ENCODE measurements around the gene TUBA4A.
"Not testable (repeated sequence)": the region's sequence is repeated elsewhere in the genome, so short reads cannot be mapped to it uniquely, and the experiment has no call there.

TUBA4A gene

GRCh38 chr2:219253753-219254589 lies at the start of gene TUBA4A:
TUBA4A (minus strand) TSS chr2:219253918; CDS start chr2:219253858, 60 bp downstream.
- peak; percentile 84 for DNase-seq (ENCODE audit: low read depth)

GRCh38 chr2:219302412-219302968 lies 48.8 kb upstream of the TUBA4A start:
- DNase-seq (ENCODE audit: low read depth) = no peak

DNA sequence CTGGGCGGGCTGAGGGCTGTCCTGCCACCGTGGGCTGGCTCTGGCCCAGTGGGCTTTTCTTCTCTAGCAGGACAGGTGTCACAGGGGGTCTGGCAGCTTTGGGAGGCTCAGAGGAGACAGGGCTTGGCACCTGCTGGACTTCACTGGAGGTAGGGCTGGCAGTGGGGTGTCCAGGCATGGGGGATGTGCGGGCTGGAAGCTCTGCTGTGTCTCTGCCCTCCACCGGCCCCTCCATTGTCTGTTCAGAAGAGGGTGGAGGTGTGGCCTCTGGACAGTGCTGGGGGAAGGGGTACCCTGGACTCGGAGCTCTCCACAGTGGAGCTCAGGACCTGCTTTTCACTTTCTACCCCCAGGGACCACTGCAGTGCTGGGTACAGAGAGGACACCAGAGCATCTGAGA lies 46.3 kb upstream of the TUBA4A start:
- DNase-seq (ENCODE audit: low read depth) = no peak

- no peak for DNase-seq (ENCODE audit: low read depth)
Measured at GRCh38 chr2:219299372-219299760, 45.6 kb upstream of the TUBA4A start.

- DNase-seq (ENCODE audit: low read depth) = peak; percentile 83
Measured at GRCh38 chr2:219298759-219299371, 45.1 kb upstream of the TUBA4A start.

- DNase-seq (ENCODE audit: low read depth) = no peak
Measured at GRCh38 chr2:219297766-219298456, 44.2 kb upstream of the TUBA4A start.

GRCh38 chr2:219296631-219297391 lies 43.1 kb upstream of the TUBA4A start:
- DNase-seq (ENCODE audit: low read depth) = no peak

DNA sequence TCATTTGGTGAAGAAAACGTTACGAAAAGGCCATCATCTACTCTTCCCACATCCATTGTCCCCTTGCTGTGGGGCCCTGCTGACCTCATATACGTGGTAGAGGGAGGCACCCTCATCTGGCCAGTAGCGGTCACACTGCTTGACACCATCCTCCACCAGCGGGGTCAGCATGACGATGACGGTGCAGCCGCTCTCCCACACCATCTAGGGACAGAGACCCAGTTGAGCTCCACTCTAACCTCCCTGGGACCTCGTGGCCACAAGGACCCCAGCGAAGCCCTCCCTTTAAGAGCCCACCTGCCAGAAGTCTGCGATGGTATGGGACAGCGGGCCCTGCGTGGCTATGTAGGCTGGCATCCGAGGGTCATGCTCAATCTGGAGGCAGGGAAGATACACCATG lies 42.4 kb upstream of the TUBA4A start:
- DNase-seq (ENCODE audit: low read depth) = no peak

- peak; percentile 80 for DNase-seq (ENCODE audit: low read depth)
Measured at GRCh38 chr2:219294356-219295351, 40.9 kb upstream of the TUBA4A start.

DNA sequence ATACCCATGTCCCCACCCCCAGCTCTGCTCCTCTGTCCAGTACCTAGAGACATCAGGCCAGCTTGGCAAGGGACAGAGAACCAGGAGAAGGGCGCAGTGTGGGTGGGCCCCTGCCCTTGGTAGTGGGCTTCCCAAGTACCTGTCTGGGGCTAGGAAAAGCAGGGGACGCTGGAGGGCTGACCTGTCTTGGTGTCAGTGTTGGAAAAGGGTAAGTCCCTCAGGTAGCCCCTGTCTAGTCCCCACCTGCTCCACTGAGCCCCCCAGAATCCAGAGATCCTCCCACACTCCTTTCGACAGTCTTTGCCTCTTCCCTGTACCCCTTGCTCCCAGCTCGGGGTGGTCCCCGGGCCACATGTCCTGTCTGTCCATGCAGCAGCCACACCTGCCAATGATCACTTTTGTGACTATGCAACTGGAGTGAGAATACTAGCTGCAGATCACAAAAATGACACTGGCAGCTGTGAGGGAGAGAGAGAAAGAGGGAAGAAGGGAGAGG lies 40.1 kb upstream of the TUBA4A start:
- DNase-seq (ENCODE audit: low read depth) = no peak

GRCh38 chr2:219292616-219293015 lies 38.9 kb upstream of the TUBA4A start:
- DNase-seq (ENCODE audit: low read depth) = no peak

- DNase-seq (ENCODE audit: low read depth) = no peak
Measured at GRCh38 chr2:219291910-219292490, 38.3 kb upstream of the TUBA4A start.

GRCh38 chr2:219291394-219291793 lies 37.7 kb upstream of the TUBA4A start:
- no peak for DNase-seq (ENCODE audit: low read depth)

- DNase-seq (ENCODE audit: low read depth) = no peak
Measured at GRCh38 chr2:219290381-219291171, 36.9 kb upstream of the TUBA4A start.

DNA sequence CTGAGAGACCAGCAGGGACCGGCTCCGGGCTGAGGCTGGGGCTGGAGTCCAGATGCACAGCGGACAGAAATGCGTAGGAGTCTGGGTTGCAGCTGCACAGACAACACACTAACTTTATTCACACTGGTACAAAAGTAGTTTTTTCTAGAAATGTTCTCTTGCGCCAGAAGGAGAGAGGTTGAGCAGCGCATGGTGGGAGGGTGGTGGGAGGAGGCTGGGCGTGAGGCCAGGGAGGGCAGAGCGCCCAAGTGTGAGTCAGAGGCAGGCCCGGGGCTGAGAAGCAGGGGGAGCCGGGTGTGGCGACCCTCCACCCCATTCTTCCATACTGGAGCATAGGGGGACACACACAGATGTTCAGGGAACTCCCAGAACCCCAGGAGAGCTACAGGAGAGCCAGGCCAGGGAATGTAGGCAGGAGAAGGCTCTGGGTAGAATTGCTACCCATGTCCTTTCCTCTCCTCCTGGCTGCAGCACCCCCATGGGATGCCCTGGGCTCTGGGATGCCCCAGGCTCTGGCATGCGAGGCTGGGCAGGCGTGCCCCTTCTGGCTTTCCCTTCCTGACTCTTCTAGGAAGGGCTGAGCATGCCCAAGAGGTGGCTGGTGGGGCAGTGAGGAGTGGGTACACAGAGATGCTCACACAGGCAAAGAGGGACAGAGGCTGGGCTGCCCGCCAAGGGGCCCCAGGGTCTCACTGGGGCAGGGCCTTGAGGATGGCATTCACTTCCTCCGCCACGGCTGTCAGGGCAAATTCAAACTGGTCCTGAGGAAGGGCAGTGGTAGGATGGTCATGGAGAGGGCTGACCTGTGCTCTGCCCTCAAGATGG lies 36.0 kb upstream of the TUBA4A start:
- DNase-seq (ENCODE audit: low read depth) = no peak

GRCh38 chr2:219289195-219289536 lies 35.4 kb upstream of the TUBA4A start:
- no peak for DNase-seq (ENCODE audit: low read depth)

- no peak for DNase-seq (ENCODE audit: low read depth)
Measured at GRCh38 chr2:219287580-219288265, 34.0 kb upstream of the TUBA4A start.

GRCh38 chr2:219287116-219287440 lies 33.4 kb upstream of the TUBA4A start:
- not testable (repeated sequence) for DNase-seq (ENCODE audit: low read depth)

Data from stimulated activated CD8-positive, alpha-beta memory T cell treated with anti-CD3 and anti-CD28 coated beads, Interleukin-4, amount 100 ng/mL, for 24 hours (primary cell).